K562 (cell line): ENCODE data around the gene CLK4. TPM values are rescaled to one million over a fixed set of nuclear protein-coding genes. Genes with fewer than 3 reads are reported as not detected.
A peak's percentile ranks its signal among the peaks of the same experiment; 100 is the strongest.

ENCODE experiments used
- BHLHE40 ChIP-seq: IDR thresholded peaks from 2 replicates; pipeline ENCODE4 v1.6.1; 2011; ENCODE audit warnings: low read length, improper control_type of control experiment
- CBFA2T2 ChIP-seq: fragments of 450-650 bp; conservative IDR thresholded peaks from 2 replicates; pipeline ENCODE4 v1.6.1; 2017; ENCODE audit warnings: mild to moderate bottlenecking
- CHD1 ChIP-seq: fragments of 200-600 bp; sonication (generic); IDR thresholded peaks from one replicate; pipeline ENCODE4 v1.6.1; 2012; ENCODE audit warnings: mild to moderate bottlenecking, moderate library complexity, low read length, inconsistent platforms
- E2F1 ChIP-seq: sonication (generic); formaldehyde crosslinking; IDR thresholded peaks from 2 replicates; pipeline ENCODE4 v1.8.1; 2023; ENCODE audit warnings: mild to moderate bottlenecking, missing genetic modification reagents, moderate library complexity
- EHMT2 ChIP-seq: fragments of 450-650 bp; IDR thresholded peaks from 2 replicates; pipeline ENCODE4 v1.6.1; 2018; ENCODE audit warnings: antibody characterized with exemption
- KLF10 ChIP-seq: fragments of 250-450 bp; sonication (Bioruptor Pico); IDR thresholded peaks from 2 replicates; pipeline ENCODE4 v1.6.1; 2021; ENCODE audit warnings: matching md5 sums
- NFIC ChIP-seq: fragments of 450-650 bp; IDR thresholded peaks from 2 replicates; pipeline ENCODE4 v1.6.1; 2017; ENCODE audit warnings: mild to moderate bottlenecking, inconsistent platforms
- NONO ChIP-seq, 2 experiments: fragments of 200-400 bp in 1 of 2; fragments of 450-650 bp in 1 of 2; formaldehyde crosslinking in 1 of 2; IDR thresholded peaks; 2 replicates each; pipeline ENCODE4 v1.6.1; 2017; ENCODE audit warnings: low read depth in 2 of 2, mild to moderate bottlenecking in 2 of 2, moderate library complexity in 2 of 2, low read length in 1 of 2
- PKNOX1 ChIP-seq: fragments of 450-650 bp; IDR thresholded peaks from 2 replicates; pipeline ENCODE4 v1.6.1; 2016
- SAFB2 ChIP-seq: fragments of 200-400 bp; formaldehyde crosslinking; IDR thresholded peaks from 2 replicates; pipeline ENCODE4 v1.6.1; 2018; ENCODE audit warnings: borderline replicate concordance, low read length, low read depth, moderate library complexity; ENCODE audit not compliant: severe bottlenecking
- SAP30 ChIP-seq: fragments of 200-600 bp; sonication (generic); IDR thresholded peaks from 2 replicates; pipeline ENCODE4 v1.6.1; 2012; ENCODE audit warnings: borderline replicate concordance, low read depth, mild to moderate bottlenecking, moderate library complexity, low read length, control low read depth, inconsistent platforms; ENCODE audit not compliant: insufficient read depth, poor library complexity, severe bottlenecking
- SP1 ChIP-seq: sonication (generic); formaldehyde crosslinking; IDR thresholded peaks from 2 replicates; pipeline ENCODE4 v1.8.1; 2022; ENCODE audit warnings: mild to moderate bottlenecking, missing genetic modification reagents
- TRIM28 ChIP-seq: fragments of 450-650 bp; IDR thresholded peaks from 2 replicates; pipeline ENCODE4 v1.6.1; 2017
- ZFPM2 ChIP-seq: fragments of 250-450 bp; sonication (Bioruptor Pico); IDR thresholded peaks from 2 replicates; pipeline ENCODE4 v1.5.1; 2022; ENCODE audit warnings: mild to moderate bottlenecking
- ZNF175 ChIP-seq: fragments of 200-800 bp; sonication (Bioruptor generic); IDR thresholded peaks from 2 replicates; pipeline ENCODE4 v1.6.1; 2016; ENCODE audit warnings: low read depth, mild to moderate bottlenecking, missing genetic modification characterization, missing compliant biosample characterization
- ZNF507 ChIP-seq: conservative IDR thresholded peaks from 2 replicates; pipeline ENCODE4 v1.6.1; 2017; ENCODE audit warnings: missing genetic modification characterization, missing compliant biosample characterization
- ZNF57 ChIP-seq: fragments of 450-650 bp; formaldehyde crosslinking; IDR thresholded peaks from 2 replicates; pipeline ENCODE4 v1.4.0; 2020; ENCODE audit warnings: mild to moderate bottlenecking, moderate library complexity
- ZNF785 ChIP-seq: fragments of 250-450 bp; sonication (Bioruptor Pico); IDR thresholded peaks from 2 replicates; pipeline ENCODE4 v1.4.0; 2020; ENCODE audit warnings: mild to moderate bottlenecking
- polyA plus RNA-seq, 8 experiments: library from polyadenylated mRNA; depleted of rRNA in 4 of 8; stranded (reverse) in 5 of 8; unstranded in 3 of 8; fragments of >200 nt; fragmentation: Nextera tagmentation in 2 of 8; fragmentation: Illumina TruSeq in 1 of 8; extraction: Ambion mirVana in 2 of 8; extraction: Trizol in 1 of 8; gene quantifications; 2 replicates each; pipeline versions ENCODE4 v1.2.1 to v1.2.3, GENCODE V29; 2011 to 2014; ENCODE audit warnings: inconsistent platforms in 1 of 8, missing spikeins in 1 of 8
- total RNA-seq, 7 experiments: library from RNA; depleted of rRNA in 6 of 7; stranded (reverse); fragments of >200 nt in 6 of 7; fragmentation: Illumina TruSeq in 2 of 7; extraction: Trizol in 2 of 7; gene quantifications; 2 replicates each; pipeline versions ENCODE4 v1.2.1 to v1.2.3, GENCODE V29; 2011 to 2021; ENCODE audit warnings: low replicate concordance in 1 of 7
- TF ChIP-seq, protein P1 (sequence below): sonication (generic); formaldehyde crosslinking; IDR thresholded peaks from 2 replicates; pipeline ENCODE4 v1.8.0; 2022; ENCODE audit warnings: mild to moderate bottlenecking, missing genetic modification reagents, borderline replicate concordance
- TF ChIP-seq, protein P2 (sequence below): sonication (generic); formaldehyde crosslinking; IDR thresholded peaks from 2 replicates; pipeline ENCODE4 v1.8.0; 2022; ENCODE audit warnings: missing genetic modification reagents, mild to moderate bottlenecking, moderate library complexity, borderline replicate concordance

CLK4 gene
- total and polyA plus RNA-seq, 9 of the 15 experiments (the other 6 are each of a cell fraction or from before 2014, with no cell fraction given): 10.5 to 23.1 (median 13.9) TPM

- TF ChIP-seq TRIM28: no peak
- TF ChIP-seq SP1 (CRISPR knock-in tag): peak; percentile 32; the same call in 1 of the 2 replicates
- TF ChIP-seq, protein P1, sequence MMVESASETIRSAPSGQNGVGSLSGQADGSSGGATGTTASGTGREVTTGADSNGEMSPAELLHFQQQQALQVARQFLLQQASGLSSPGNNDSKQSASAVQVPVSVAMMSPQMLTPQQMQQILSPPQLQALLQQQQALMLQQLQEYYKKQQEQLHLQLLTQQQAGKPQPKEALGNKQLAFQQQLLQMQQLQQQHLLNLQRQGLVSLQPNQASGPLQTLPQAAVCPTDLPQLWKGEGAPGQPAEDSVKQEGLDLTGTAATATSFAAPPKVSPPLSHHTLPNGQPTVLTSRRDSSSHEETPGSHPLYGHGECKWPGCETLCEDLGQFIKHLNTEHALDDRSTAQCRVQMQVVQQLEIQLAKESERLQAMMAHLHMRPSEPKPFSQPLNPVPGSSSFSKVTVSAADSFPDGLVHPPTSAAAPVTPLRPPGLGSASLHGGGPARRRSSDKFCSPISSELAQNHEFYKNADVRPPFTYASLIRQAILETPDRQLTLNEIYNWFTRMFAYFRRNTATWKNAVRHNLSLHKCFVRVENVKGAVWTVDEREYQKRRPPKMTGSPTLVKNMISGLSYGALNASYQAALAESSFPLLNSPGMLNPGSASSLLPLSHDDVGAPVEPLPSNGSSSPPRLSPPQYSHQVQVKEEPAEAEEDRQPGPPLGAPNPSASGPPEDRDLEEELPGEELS: peak; percentile 55; the same call in 1 of the 2 replicates
- TF ChIP-seq SAP30: peak; percentile 79
- no peak for TF ChIP-seq ZNF507
- TF ChIP-seq ZNF57 (CRISPR knock-in tag): 0 out of 2 replicates have a peak, but pooled peaks have one; percentile 31
- no peak for TF ChIP-seq ZNF785 (CRISPR knock-in tag)
- no peak; a peak in 1 of 4 replicates for TF ChIP-seq NONO (IDR thresholded peaks at IDR 0.05; ENCODE audit: low read depth in 2 of 2, low read length in 1 of 2)
- TF ChIP-seq NFIC: peak; percentile 57
- no peak for TF ChIP-seq CBFA2T2
- TF ChIP-seq ZNF175: no peak
- peak; percentile 75 for TF ChIP-seq CHD1
- TF ChIP-seq PKNOX1: no peak
- peak; percentile 43; the same call in 1 of the 2 replicates for TF ChIP-seq BHLHE40
- TF ChIP-seq E2F1 (CRISPR knock-in tag): peak; percentile 63; the same call in 1 of the 2 replicates
- TF ChIP-seq KLF10 (CRISPR knock-in tag): no peak
- TF ChIP-seq, protein P2, sequence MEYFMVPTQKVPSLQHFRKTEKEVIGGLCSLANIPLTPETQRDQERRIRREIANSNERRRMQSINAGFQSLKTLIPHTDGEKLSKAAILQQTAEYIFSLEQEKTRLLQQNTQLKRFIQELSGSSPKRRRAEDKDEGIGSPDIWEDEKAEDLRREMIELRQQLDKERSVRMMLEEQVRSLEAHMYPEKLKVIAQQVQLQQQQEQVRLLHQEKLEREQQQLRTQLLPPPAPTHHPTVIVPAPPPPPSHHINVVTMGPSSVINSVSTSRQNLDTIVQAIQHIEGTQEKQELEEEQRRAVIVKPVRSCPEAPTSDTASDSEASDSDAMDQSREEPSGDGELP (CRISPR knock-in tag): 0 out of 2 replicates have a peak, but pooled peaks have one; percentile 57
- no peak for TF ChIP-seq SAFB2
- no peak for TF ChIP-seq ZFPM2 (CRISPR knock-in tag)
- no peak for TF ChIP-seq EHMT2
Measured at GRCh38 chr5:178626484-178627258, at the start of gene CLK4 (continued).
